RWPE1 (cell line): ENCODE data around the gene FANCF.

ENCODE experiments used
- CTCF ChIA-PET: fragments of 350-600 bp; sonication (Branson Sonifier 250); formaldehyde crosslinking; extraction: SDS; loops from one replicate; lab custom pipeline; 2021; lab: Yijun Ruan, JAX
- POLR2A ChIA-PET: fragments of 400-600 bp; formaldehyde crosslinking; extraction: SDS; loops from one replicate; lab custom pipeline; 2020; ENCODE audit warnings: antibody characterized with exemption; ENCODE audit not compliant: low non-redundant PET; lab: Yijun Ruan, JAX
- DNase-seq: peaks from one replicate; pipeline ENCODE4 v3.0.0; 2012; ENCODE audit warnings: low spot score
- H3K27ac ChIP-seq: fragments of 450-650 bp; 2 replicates; pipeline ENCODE4 v1.5.1; 2017
- TF ChIP-seq, protein P1 (sequence below): fragments of 450-650 bp; conservative IDR thresholded peaks from 2 replicates; pipeline ENCODE4 v1.5.1; 2017; ENCODE audit warnings: low read depth, mild to moderate bottlenecking

The FANCF gene

DNA sequence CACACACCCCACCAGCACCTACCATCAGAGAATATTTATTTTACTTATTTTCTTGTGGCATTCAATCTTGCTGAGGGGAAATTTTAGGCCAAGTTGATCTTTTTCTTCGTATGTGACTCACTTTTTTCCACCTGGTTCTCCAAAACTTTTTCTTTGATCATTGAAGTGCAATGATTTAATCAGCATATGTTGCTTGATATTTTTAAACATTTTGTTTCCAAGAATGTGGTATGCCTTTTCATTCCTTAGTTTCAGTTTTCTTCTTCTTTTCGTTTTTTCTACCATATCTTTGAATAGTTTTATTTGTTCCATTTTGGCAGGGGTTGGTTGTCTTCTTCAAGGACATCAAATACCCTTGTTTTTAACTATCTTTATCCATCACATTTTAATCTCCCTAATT lies 28.6 kb downstream of the FANCF start:
- POLR2A ChIA-PET: no interaction called here
- no peak for DNase-seq
- H3K27ac ChIP-seq: no peak overlapping the region
- TF ChIP-seq, protein P1, sequence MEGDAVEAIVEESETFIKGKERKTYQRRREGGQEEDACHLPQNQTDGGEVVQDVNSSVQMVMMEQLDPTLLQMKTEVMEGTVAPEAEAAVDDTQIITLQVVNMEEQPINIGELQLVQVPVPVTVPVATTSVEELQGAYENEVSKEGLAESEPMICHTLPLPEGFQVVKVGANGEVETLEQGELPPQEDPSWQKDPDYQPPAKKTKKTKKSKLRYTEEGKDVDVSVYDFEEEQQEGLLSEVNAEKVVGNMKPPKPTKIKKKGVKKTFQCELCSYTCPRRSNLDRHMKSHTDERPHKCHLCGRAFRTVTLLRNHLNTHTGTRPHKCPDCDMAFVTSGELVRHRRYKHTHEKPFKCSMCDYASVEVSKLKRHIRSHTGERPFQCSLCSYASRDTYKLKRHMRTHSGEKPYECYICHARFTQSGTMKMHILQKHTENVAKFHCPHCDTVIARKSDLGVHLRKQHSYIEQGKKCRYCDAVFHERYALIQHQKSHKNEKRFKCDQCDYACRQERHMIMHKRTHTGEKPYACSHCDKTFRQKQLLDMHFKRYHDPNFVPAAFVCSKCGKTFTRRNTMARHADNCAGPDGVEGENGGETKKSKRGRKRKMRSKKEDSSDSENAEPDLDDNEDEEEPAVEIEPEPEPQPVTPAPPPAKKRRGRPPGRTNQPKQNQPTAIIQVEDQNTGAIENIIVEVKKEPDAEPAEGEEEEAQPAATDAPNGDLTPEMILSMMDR: no peak
- CTCF ChIA-PET: no interaction called here

DNA sequence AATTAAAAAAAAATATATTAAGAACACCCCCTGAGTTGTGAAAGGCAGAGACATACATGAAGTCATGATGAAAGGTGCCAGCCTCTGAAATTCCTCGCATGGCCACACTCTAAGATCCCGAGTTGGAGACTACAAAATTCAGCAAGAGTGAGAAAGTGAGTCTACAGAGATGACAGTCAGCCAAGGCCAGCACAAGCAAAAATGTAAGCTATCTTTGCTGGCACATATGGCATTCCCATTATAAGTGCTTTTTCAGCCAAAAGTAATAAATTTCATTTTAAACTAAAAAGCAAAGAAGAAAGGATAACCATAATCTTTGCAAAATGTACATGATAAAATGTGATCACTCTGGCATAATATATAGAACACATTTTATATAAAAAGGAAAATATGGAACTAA lies 40.6 kb downstream of the FANCF start:
- POLR2A ChIA-PET: no interaction called here
- no peak overlapping the region for H3K27ac ChIP-seq
- TF ChIP-seq, protein P1: no peak
- CTCF ChIA-PET: no interaction called here
- no peak for DNase-seq

DNA sequence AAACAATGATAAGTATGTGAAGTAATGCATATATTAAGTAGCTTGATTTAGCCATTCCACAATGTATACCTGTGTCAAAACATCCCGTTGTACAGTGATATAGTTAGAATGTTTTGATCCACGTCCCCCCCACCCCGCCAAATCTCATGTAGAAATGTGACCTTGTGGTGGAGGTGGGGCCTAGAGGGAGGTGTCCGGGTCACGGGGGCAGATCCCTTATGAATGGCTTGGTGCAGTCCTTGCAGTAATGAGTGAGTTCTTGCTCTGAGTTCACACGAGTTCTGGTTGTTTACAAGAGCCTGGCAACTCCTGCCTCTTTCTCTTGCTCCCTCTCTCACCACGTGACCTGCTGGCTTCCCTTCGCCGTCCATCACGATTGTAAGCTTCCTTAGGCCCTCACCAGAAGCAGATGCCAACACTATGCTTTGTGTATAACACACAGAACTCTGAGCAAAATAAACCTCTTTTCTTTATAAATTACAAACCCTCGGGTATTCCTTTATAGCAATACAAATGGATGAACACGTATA lies 41.6 kb downstream of the FANCF start:
- no peak overlapping the region for H3K27ac ChIP-seq
- CTCF ChIA-PET: no interaction called here
- no peak for DNase-seq
- TF ChIP-seq, protein P1: no peak
- POLR2A ChIA-PET: no interaction called here

DNA sequence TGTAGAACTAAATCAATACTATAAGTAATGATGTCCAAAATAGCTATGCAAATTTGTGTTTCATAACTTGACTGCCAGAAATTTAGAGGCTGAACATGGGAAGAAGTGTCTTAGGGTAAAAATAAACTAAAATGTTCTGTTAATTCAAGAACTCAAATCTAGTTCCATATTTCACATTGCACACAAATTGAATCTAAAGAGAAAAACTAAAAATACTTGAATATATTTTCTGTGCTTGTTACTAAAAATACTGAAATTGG lies 43.5 kb downstream of the FANCF start:
- POLR2A ChIA-PET: no interaction called here
- TF ChIP-seq, protein P1: no peak
- no peak overlapping the region for H3K27ac ChIP-seq
- CTCF ChIA-PET: interaction anchor here (0.6 kb wide), 1 partner anchor 1316 kb away, joined by 3 read pairs; no protein-coding TSS in a partner anchor
- DNase-seq: no peak

DNA sequence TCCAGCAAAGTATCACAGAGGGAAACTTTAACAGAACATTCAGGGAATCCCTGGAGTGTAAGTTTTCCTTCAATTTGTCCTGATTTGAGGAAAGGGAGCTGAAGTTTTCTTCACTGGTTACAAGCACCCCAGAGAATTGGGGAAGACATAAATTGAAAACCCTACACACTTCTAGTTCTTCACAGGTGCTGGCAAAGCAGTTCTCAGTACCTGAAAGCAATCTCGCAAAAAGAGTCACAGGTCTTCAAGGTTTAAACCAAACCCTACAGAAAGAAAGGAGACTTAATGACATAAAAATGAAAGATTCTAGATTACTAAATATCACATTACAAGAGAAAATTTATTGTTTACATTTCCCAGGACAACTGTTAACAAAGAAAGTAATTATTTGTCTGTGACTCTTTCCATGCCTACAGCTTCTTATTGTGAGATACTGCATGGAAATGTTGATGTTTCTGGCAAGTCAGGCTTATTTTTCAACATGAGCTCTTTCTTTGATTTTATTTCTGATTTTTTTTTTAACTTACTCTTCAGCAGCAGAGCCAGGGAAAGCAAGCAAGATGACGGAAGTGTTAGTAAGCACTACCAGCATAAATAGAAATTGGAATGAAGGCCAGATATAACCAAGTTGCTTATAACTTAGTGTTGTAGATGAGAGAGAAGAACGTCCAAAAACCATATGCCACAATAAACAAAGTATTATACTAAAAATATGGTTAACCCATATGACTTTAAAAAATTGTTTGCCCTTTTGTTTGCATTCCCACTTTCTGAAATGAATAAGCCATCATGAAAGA lies 44.1 kb downstream of the FANCF start:
- CTCF ChIA-PET: interaction anchor here (0.6 kb wide), 1 partner anchor 10 kb away, joined by 3 read pairs; no protein-coding TSS in a partner anchor
- TF ChIP-seq, protein P1: no peak
- POLR2A ChIA-PET: no interaction called here

DNA sequence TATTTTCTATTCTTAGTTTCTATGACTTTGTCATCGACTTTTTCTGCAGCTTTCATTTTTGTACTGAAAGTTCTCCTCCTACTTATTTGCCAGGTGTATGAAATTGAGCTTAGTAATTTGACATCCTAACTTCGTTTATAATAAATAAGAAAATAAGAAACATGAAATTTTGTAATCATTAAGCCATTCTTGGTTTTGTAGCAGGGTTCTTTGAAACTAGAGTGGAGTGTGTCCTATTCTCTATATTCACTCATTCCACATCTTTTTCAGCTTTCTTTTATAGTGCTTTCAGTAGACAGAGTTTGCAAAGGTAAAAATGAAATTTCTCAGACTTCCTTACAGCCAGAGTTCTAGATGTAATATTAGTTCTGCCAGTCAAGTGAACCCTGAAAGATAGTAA lies 47.8 kb downstream of the FANCF start:
- CTCF ChIA-PET: no interaction called here
- H3K27ac ChIP-seq: no peak overlapping the region
- no peak for DNase-seq
- TF ChIP-seq, protein P1: no peak
- POLR2A ChIA-PET: no interaction called here

More for the DNA sequence above, 44.1 kb downstream of the FANCF start:
- no peak overlapping the region for H3K27ac ChIP-seq
- no peak for DNase-seq
